ENCODE measurements around the gene GRIK3.

GRCh38 chr1:36881068-36881405 is 153.3 kb downstream of the GRIK3 start:
- no peak for TF ChIP-seq CTCF (IDR thresholded peaks at IDR 0.05; ENCODE audit: low read depth, low read length)
- no peak for TF ChIP-seq EZH2phosphoT487 (IDR thresholded peaks at IDR 0.05; ENCODE audit: low read depth)
